PC-3 (cell line): ENCODE results near the gene TSKU. TPM values are rescaled to one million over a fixed set of nuclear protein-coding genes. Genes with fewer than 3 reads are reported as not detected.

Source experiments
- ATAC-seq: fragments of 200-7000 bp; cut with Tn5 transposase; 2 replicates; pipeline ENCODE4 v1.9.1; 2020; ENCODE audit warnings: mild to moderate bottlenecking, moderate library complexity
- BruUV-seq: library from RNA; stranded (reverse); fragments of 400-500 nt; replicated peaks from 2 replicates; lab custom pipeline; 2021; lab: Mats Ljungman, UMichigan
- CTCF ChIA-PET: fragments of 300-600 bp; sonication (Branson Sonifier 250); formaldehyde crosslinking; loops from one replicate; lab custom pipeline; 2022; ENCODE audit warnings: antibody characterized with exemption; lab: Charles Lee
- POLR2A ChIA-PET: fragments of 300-600 bp; sonication (Branson Sonifier 250); formaldehyde crosslinking; loops from one replicate; lab custom pipeline; 2022; ENCODE audit warnings: antibody characterized with exemption; ENCODE audit not compliant: unreplicated experiment; lab: Charles Lee
- DNase-seq: peaks from one replicate; pipeline ENCODE4 v3.0.0-alpha.2; 2015
- H2AFZ ChIP-seq: fragments of 300-600 bp; sonication (generic); 2 replicates; pipeline ENCODE4 v1.6.0; 2016; ENCODE audit warnings: antibody characterized with exemption, low read length
- H3F3A ChIP-seq: fragments of 300-600 bp; sonication (generic); one replicate; pipeline ENCODE4 v1.6.0; 2017; ENCODE audit warnings: antibody characterized with exemption, low read length, control low read depth, mild to moderate bottlenecking; ENCODE audit not compliant: unreplicated experiment
- H3K27ac ChIP-seq: fragments of 300-600 bp; sonication (generic); 2 replicates; pipeline ENCODE4 v1.5.1; 2016; ENCODE audit warnings: mild to moderate bottlenecking, low read length
- H3K27me3 ChIP-seq: fragments of 300-600 bp; sonication (generic); 2 replicates; pipeline ENCODE4 v1.6.1; 2016; ENCODE audit warnings: low read length, mixed read lengths
- H3K36me3 ChIP-seq: fragments of 300-600 bp; sonication (generic); 2 replicates; pipeline ENCODE4 v1.6.1; 2016; ENCODE audit warnings: low read depth, mixed run types, low read length, mixed read lengths
- H3K4me1 ChIP-seq: fragments of 300-600 bp; sonication (generic); 2 replicates; pipeline ENCODE4 v1.5.1; 2016; ENCODE audit warnings: low read length; ENCODE audit not compliant: insufficient read depth
- H3K4me2 ChIP-seq: fragments of 300-600 bp; sonication (generic); 2 replicates; pipeline ENCODE4 v1.6.0; 2016; ENCODE audit warnings: low read length
- H3K4me3 ChIP-seq: fragments of 300-600 bp; sonication (generic); 2 replicates; pipeline ENCODE4 v1.5.1; 2016; ENCODE audit warnings: mild to moderate bottlenecking, low read length, mixed read lengths
- H3K79me2 ChIP-seq: fragments of 300-600 bp; sonication (generic); 2 replicates; pipeline ENCODE4 v1.6.1; 2017; ENCODE audit warnings: low read length, mixed read lengths
- H3K9ac ChIP-seq: fragments of 300-600 bp; sonication (generic); 2 replicates; pipeline ENCODE4 v1.6.0; 2016; ENCODE audit warnings: mild to moderate bottlenecking, low read length
- H3K9me2 ChIP-seq: fragments of 300-600 bp; sonication (generic); replicated peaks from 2 replicates; pipeline ENCODE4 v1.6.1; 2016; ENCODE audit warnings: mixed run types, low read length, mixed read lengths
- H3K9me3 ChIP-seq: fragments of 300-600 bp; sonication (generic); 2 replicates; pipeline ENCODE4 v1.6.1; 2016; ENCODE audit warnings: low read length, mixed read lengths
- H4K20me1 ChIP-seq: fragments of 300-600 bp; sonication (generic); 2 replicates; pipeline ENCODE4 v1.6.1; 2016; ENCODE audit warnings: low read length, mixed read lengths
- CTCF ChIP-seq: fragments of 300-600 bp; sonication (generic); conservative IDR thresholded peaks from 2 replicates; pipeline ENCODE4 v1.5.1; 2017; ENCODE audit warnings: antibody characterized with exemption, low read depth, mild to moderate bottlenecking, low read length
- EZH2 ChIP-seq: fragments of 300-600 bp; sonication (generic); IDR thresholded peaks from one replicate; pipeline ENCODE4 v1.6.1; 2017; ENCODE audit warnings: antibody characterized with exemption, mild to moderate bottlenecking, low read length; ENCODE audit not compliant: unreplicated experiment
- EZH2phosphoT487 ChIP-seq: fragments of 300-600 bp; sonication (generic); IDR thresholded peaks from 2 replicates; pipeline ENCODE4 v1.6.1; 2018; ENCODE audit warnings: mild to moderate bottlenecking, antibody characterized with exemption, low read length, borderline replicate concordance
- intact Hi-C: fragments of 100-400 bp; cut with micrococcal nuclease; formaldehyde crosslinking; loops from 2 replicates; pipeline ENCODE4 v1.9.0; 2023
- total RNA-seq: library from RNA; depleted of rRNA; stranded (reverse); fragments of >200 nt; gene quantifications from 2 replicates; pipeline ENCODE4 v1.2.3, GENCODE V29; 2014

TSKU gene
- total RNA-seq, 1 experiment from 2014 or later, result 32.1 TPM

GRCh38 chr11:76770642-76771445 is 12.3 kb upstream of the TSKU start:
- peak overlapping the region; percentile 51 for H2AFZ ChIP-seq
- ATAC-seq (peak; percentile 75), DNase-seq (peak; percentile 92)
- peak overlapping the region; percentile 91 for H3K27ac ChIP-seq
- no peaks in the 10 kb centered on the region for H3F3A ChIP-seq
- H3K4me3 ChIP-seq, result peak overlapping the region; percentile 14; the same call in 1 of the 2 replicates
- H3K9me3 ChIP-seq, result 0 out of 2 replicates have a peak, but pooled peaks cover 4% of the 10 kb centered on the region
- BruUV-seq, result no TSS peak
- no peaks in the 10 kb centered on the region for H3K27me3 ChIP-seq
- H3K4me2 ChIP-seq, result peak overlapping the region; percentile 58
- intact Hi-C loops, result no loop called here
- TF ChIP-seq CTCF (no peak), EZH2phosphoT487 (no peak), EZH2 (no peak)
- H3K9me2 ChIP-seq, result no peaks in the 10 kb centered on the region
- POLR2A ChIA-PET, result no interaction called here
- CTCF ChIA-PET, result interaction anchor here (1.2 kb wide), 1 partner anchor 36 kb away, joined by 5 read pairs; no protein-coding TSS in a partner anchor
- H4K20me1 ChIP-seq, result no peaks in the 10 kb centered on the region
- H3K9ac ChIP-seq, result peak overlapping the region; percentile 67
- H3K4me1 ChIP-seq, result peaks cover 37% of the 10 kb centered on the region
- H3K36me3 ChIP-seq, result no peaks in the 10 kb centered on the region
- no peaks in the 10 kb centered on the region for H3K79me2 ChIP-seq

- H3K4me1 ChIP-seq, result peaks cover 37% of the 10 kb centered on the region
- POLR2A ChIA-PET, result no interaction called here
These were observed 11.6 kb upstream of the TSKU start for GRCh38 chr11:76771446-76772099.

More at GRCh38 chr11:76771446-76772099, 11.6 kb upstream of the TSKU start:
- ATAC-seq (no peak), DNase-seq (no peak)
- no TSS peak for BruUV-seq
- H3F3A ChIP-seq, result no peaks in the 10 kb centered on the region
- H3K9me2 ChIP-seq, result no peaks in the 10 kb centered on the region
- H2AFZ ChIP-seq, result no peak overlapping the region
- intact Hi-C loops, result no loop called here
- no peak overlapping the region; the same call in 1 of the 2 replicates for H3K4me3 ChIP-seq
- H3K36me3 ChIP-seq, result no peaks in the 10 kb centered on the region
- peak overlapping the region; percentile 53 for H3K9ac ChIP-seq
- no peaks in the 10 kb centered on the region for H3K79me2 ChIP-seq
- CTCF ChIA-PET, result no interaction called here
- TF ChIP-seq EZH2phosphoT487 (no peak), CTCF (no peak), EZH2 (no peak)
- no peaks in the 10 kb centered on the region for H3K27me3 ChIP-seq
- no peaks in the 10 kb centered on the region for H4K20me1 ChIP-seq
- H3K9me3 ChIP-seq, result peaks cover 10% of the 10 kb centered on the region; the same call in 1 of the 2 replicates
- peak overlapping the region; percentile 58 for H3K4me2 ChIP-seq
- H3K27ac ChIP-seq, result peak overlapping the region; percentile 91
